Calu3 (cell line): ENCODE data around the gene NISCH. TPM values are rescaled to one million over a fixed set of nuclear protein-coding genes. Genes with fewer than 3 reads are reported as not detected.

Source experiments
- BruUV-seq: library from RNA; stranded (reverse); fragments of 400-500 nt; replicated peaks from 2 replicates; lab custom pipeline; 2021; lab: Mats Ljungman, UMichigan
- CTCF ChIA-PET: fragments of 300-600 bp; sonication (Branson Sonifier 250); formaldehyde crosslinking; loops from one replicate; lab custom pipeline; 2022; ENCODE audit warnings: antibody characterized with exemption; lab: Charles Lee
- DNase-seq: peaks from one replicate; pipeline ENCODE4 v3.0.0; 2022
- H3K27ac Mint-ChIP-seq: one replicate; pipeline ENCODE4 v1.8.0; 2022; ENCODE audit warnings: mixed read lengths; ENCODE audit not compliant: unreplicated experiment
- H3K27me3 Mint-ChIP-seq: one replicate; pipeline ENCODE4 v1.8.0; 2022; ENCODE audit warnings: mixed read lengths; ENCODE audit not compliant: unreplicated experiment
- H3K36me3 Mint-ChIP-seq: one replicate; pipeline ENCODE4 v1.8.0; 2022; ENCODE audit warnings: mild to moderate bottlenecking, moderate library complexity, mixed read lengths; ENCODE audit not compliant: insufficient read depth, unreplicated experiment
- H3K4me1 Mint-ChIP-seq: one replicate; pipeline ENCODE4 v1.8.0; 2022; ENCODE audit warnings: mild to moderate bottlenecking, low read depth, mixed read lengths; ENCODE audit not compliant: unreplicated experiment
- H3K4me3 Mint-ChIP-seq: one replicate; pipeline ENCODE4 v1.8.0; 2022; ENCODE audit warnings: mild to moderate bottlenecking, low read depth, moderate library complexity, mixed read lengths; ENCODE audit not compliant: unreplicated experiment
- H3K9me3 Mint-ChIP-seq: one replicate; pipeline ENCODE4 v1.8.0; 2022; ENCODE audit warnings: low read depth, mixed read lengths; ENCODE audit not compliant: unreplicated experiment
- CTCF ChIP-seq: fragments of 200-600 bp; IDR thresholded peaks from one replicate; pipeline ENCODE4 v1.8.0; 2022; ENCODE audit warnings: antibody characterized with exemption; ENCODE audit not compliant: unreplicated experiment
- intact Hi-C: fragments of 100-400 bp; cut with micrococcal nuclease; formaldehyde crosslinking; loops from one replicate; pipeline ENCODE4 v1.10.0; 2022; ENCODE audit not compliant: unreplicated experiment
- total RNA-seq: library from RNA; stranded (reverse); gene quantifications from 2 replicates; pipeline ENCODE4 v1.2.3, GENCODE V29; 2022

Gene NISCH
- total RNA-seq, 1 experiment from 2014 or later = 58.6 TPM

- H3K4me3 Mint-ChIP-seq = peak overlapping the region; percentile 89
- H3K4me1 Mint-ChIP-seq = peaks cover 32% of the 10 kb centered on the region
- no peak for TF ChIP-seq CTCF
- no peaks in the 10 kb centered on the region for H3K9me3 Mint-ChIP-seq
- CTCF ChIA-PET = no interaction called here
- BruUV-seq = no TSS peak
- H3K27me3 Mint-ChIP-seq = no peaks in the 10 kb centered on the region
- intact Hi-C loops = no loop called here
- no peak for DNase-seq
- peaks cover 33% of the 10 kb centered on the region for H3K36me3 Mint-ChIP-seq
- H3K27ac Mint-ChIP-seq = peak overlapping the region; percentile 83
Measured at GRCh38 chr3:52456169-52456799, 880 bp downstream of the NISCH start.

GRCh38 chr3:52456800-52457183 lies 1.4 kb downstream of the NISCH start:
- TSS peak; percentile 7 for BruUV-seq
- intact Hi-C loops = no loop called here
- DNase-seq = no peak
- no peak overlapping the region for H3K27ac Mint-ChIP-seq
- H3K27me3 Mint-ChIP-seq = no peaks in the 10 kb centered on the region
- peak overlapping the region; percentile 89 for H3K4me3 Mint-ChIP-seq
- H3K9me3 Mint-ChIP-seq = no peaks in the 10 kb centered on the region
- H3K4me1 Mint-ChIP-seq = peaks cover 32% of the 10 kb centered on the region
- no peak for TF ChIP-seq CTCF
- CTCF ChIA-PET = no interaction called here
- H3K36me3 Mint-ChIP-seq = peaks cover 33% of the 10 kb centered on the region

- Mint-ChIP-seq H3K4me3 (no peak overlapping the region), H3K27ac (no peak overlapping the region), H3K9me3 (no peaks in the 10 kb centered on the region), H3K36me3 (peaks cover 33% of the 10 kb centered on the region), H3K4me1 (peaks cover 30% of the 10 kb centered on the region), H3K27me3 (no peaks in the 10 kb centered on the region)
- TF ChIP-seq CTCF = no peak
- CTCF ChIA-PET = interaction anchor here (0.6 kb wide), 1 partner anchor 119 kb away, joined by 7 read pairs; no protein-coding TSS in a partner anchor
- no TSS peak for BruUV-seq
- DNase-seq = no peak
- intact Hi-C loops = no loop called here
Measured at GRCh38 chr3:52458031-52458760, 2.8 kb downstream of the NISCH start.

- H3K4me3 Mint-ChIP-seq = no peak overlapping the region
- CTCF ChIA-PET = interaction anchor here (0.6 kb wide), 1 partner anchor 118 kb away, joined by 7 read pairs; no protein-coding TSS in a partner anchor
- intact Hi-C loops = no loop called here
- no peaks in the 10 kb centered on the region for H3K9me3 Mint-ChIP-seq
- peaks cover 23% of the 10 kb centered on the region for H3K4me1 Mint-ChIP-seq
- no TSS peak for BruUV-seq
- peaks cover 33% of the 10 kb centered on the region for H3K36me3 Mint-ChIP-seq
- H3K27ac Mint-ChIP-seq = no peak overlapping the region
- H3K27me3 Mint-ChIP-seq = no peaks in the 10 kb centered on the region
- DNase-seq = no peak
- no peak for TF ChIP-seq CTCF
Measured at GRCh38 chr3:52458770-52459545, 3.6 kb downstream of the NISCH start.
